ENCODE data around the gene RAPGEF6. TPM values are rescaled to one million over a fixed set of nuclear protein-coding genes. Genes with fewer than 3 reads are reported as not detected.

The RAPGEF6 gene
- total and polyA plus RNA-seq, 2 of the 4 experiments (the other 2 are of a cell fraction): 5.8 to 18.8 TPM

- Histone ChIP-seq H2BK15ac (ENCODE audit: low read depth, low read length) (no peak overlapping the region), H3K56ac (ENCODE audit: extremely low read depth, insufficient read depth, low read length) (no peak overlapping the region), H2AK5ac (ENCODE audit: low read depth, low read length) (no peak overlapping the region), H2BK20ac (ENCODE audit: low read depth, low read length) (no peak overlapping the region), H3K27ac (ENCODE audit: insufficient read depth, low read length) (no peak overlapping the region), H3K27me3 (ENCODE audit: control insufficient read depth, insufficient read depth, low read length) (no peaks in the 10 kb centered on the region), H3K36me3 (ENCODE audit: control insufficient read depth, insufficient read depth, low read length) (no peaks in the 10 kb centered on the region), H3K9me1 (ENCODE audit: insufficient read depth, low read length) (0 out of 2 replicates have a peak, but pooled peaks cover 4% of the 10 kb centered on the region), H3K4ac (ENCODE audit: low read depth, low read length) (no peak overlapping the region), H3K79me1 (ENCODE audit: low read depth in 1 of 2, low read length in 2 of 2) (peaks cover 22 to 32% of the 10 kb centered on the region in 2 experiments), H2BK120ac (ENCODE audit: low read depth, low read length) (no peak overlapping the region), H3K9me3 (ENCODE audit: control insufficient read depth, insufficient read depth, low read length) (no peaks in the 10 kb centered on the region; the same call in 1 of the 2 replicates), H4K5ac (ENCODE audit: low read depth, low read length) (no peak overlapping the region), H3K18ac (ENCODE audit: low read depth, low read length) (no peak overlapping the region), H2AK9ac (replicated peaks; ENCODE audit: low read depth, low read length, poor library complexity) (no peak overlapping the region), H3K4me2 (ENCODE audit: low read depth, low read length) (no peak overlapping the region), H3K4me3 (ENCODE audit: insufficient read depth, low read depth, low read length) (no peak overlapping the region), H2BK5ac (ENCODE audit: low read depth, low read length, poor library complexity, severe bottlenecking) (no peak overlapping the region), H4K20me1 (ENCODE audit: insufficient read depth, low read length) (no peaks in the 10 kb centered on the region), H4K8ac (ENCODE audit: low read depth in 2 of 2, low read length in 2 of 2) (no peak overlapping the region), H3K23ac (ENCODE audit: low read depth, low read length) (no peak overlapping the region), H3K14ac (replicated peaks; ENCODE audit: low read depth, low read length) (no peak overlapping the region), H3K4me1 (ENCODE audit: control insufficient read depth, insufficient read depth, low read length) (no peaks in the 10 kb centered on the region), H2AFZ (replicated peaks; ENCODE audit: low read length, poor library complexity) (no peak overlapping the region), H4K91ac (ENCODE audit: insufficient read depth, low read depth, low read length) (no peak overlapping the region), H3K9ac (ENCODE audit: low read depth, low read length) (no peak overlapping the region)
- 92% methylated on average over 2 of the region's 9 CpGs; no CpG with 5 or more reads in 1 of the 2 experiments for WGBS, 2 experiments (ENCODE audit: extremely low coverage in 2 of 2, insufficient read length in 1 of 2)
- intact Hi-C loops (cut with micrococcal nuclease) (no loop called here), in situ Hi-C loops (cut with MboI; ENCODE audit: low sequenced_read_pairs) (no loop called here), dilution Hi-C loops (cut with HindIII; ENCODE audit: low sequenced_read_pairs, unreplicated experiment) (no loop called here)
- ChIA-PET CTCF (no interaction called here), POLR2A (ENCODE audit: unreplicated experiment) (no interaction called here)
- DNase-seq: no peak
- no peak for TF ChIP-seq CEBPB (IDR thresholded peaks at IDR 0.05; ENCODE audit: low read depth, low read length)
- no TSS peak for BruUV-seq (replicated peaks)
- ATAC-seq (ENCODE audit: low read depth): no peak
These were observed 63.3 kb downstream of the RAPGEF6 start for GRCh38 chr5:131571669-131572168.

Data from IMR-90 (cell line).